ENCODE results near the gene MORN5. TPM values are rescaled to one million over a fixed set of nuclear protein-coding genes. Genes with fewer than 3 reads are reported as not detected.

The MORN5 gene
- polyA plus RNA-seq, 1 donor, result not detected

DNA sequence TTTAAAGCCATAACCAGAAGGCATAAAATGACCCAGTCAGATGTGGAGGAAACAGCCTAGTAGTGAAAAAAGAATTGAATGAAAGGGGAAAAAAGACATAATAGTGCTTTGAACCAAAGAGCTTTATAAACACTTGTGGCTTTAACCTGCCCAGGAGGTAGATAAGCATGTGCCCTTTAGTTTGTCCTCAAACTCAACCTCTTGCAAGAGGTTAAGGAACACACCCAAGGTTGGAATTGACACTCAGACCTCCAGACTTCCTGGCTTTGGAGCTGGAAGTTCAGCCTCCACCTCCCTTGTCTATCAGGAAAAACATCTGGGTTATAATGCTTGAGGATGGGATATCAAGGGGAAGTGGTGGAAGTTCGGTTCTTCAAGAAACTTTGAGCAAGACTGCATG is 16.4 kb upstream of the MORN5 start:
- no peak for DNase-seq (ENCODE audit: low read depth)

DNA sequence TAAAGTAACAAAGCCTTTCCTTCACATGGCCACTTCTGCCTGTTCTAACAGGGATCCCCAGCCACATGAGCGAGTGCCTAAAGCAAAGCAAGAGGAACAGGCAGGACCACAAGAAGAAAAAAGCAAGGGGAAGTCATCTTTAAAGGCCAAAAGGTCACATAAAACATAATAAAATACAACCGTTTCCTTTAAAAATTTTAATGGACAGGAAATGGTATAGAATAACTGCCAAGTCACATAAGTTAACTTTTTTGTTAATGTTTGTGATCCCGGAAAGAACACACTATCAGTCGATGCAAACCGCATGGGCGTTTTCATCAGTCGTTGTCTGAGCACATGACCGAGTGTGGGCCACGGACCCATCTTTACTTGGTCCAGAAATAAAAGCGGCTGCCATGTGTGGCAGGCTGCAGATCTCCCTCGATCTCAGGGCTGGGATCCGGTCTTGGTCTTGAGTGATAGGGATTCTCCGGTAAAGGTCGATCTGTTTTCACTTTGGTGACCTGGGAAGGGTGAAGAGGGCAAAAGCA is 15.8 kb upstream of the MORN5 start:
- no peak for DNase-seq (ENCODE audit: low read depth)

DNA sequence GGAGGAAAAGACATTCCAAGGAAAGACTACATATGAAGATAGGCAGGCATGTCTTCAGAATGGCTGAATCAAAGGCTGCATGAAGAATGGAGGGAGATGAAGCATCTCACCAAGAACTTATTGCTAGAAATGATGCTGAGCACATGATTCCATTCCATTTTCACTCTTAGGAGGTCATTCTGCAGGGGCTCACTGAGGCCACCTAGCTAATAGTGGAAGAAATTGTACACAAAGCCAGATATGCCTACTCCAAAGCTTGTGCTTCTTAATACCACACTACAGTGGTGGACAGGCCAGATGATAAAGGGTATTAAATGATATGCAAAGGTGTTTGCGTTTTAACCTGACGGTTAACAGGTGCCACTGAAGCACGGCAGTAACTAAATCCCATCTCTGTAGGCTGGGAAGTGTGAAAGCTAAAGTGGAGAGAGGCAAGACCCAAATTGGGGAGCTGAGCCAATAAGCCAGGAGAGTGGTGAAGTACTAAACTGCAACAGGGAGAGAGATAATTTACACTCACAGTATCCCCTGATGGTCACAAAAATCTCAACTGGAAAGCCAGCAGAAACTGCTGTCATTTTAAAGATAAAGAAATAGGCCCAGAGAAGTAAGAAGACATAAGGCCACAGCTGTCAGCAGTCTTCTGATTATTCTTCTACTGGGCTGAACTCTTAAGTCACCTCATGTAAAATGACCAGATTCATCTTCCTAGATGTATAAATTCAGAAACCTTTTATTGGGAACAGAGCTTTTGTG is 14.7 kb upstream of the MORN5 start:
- no peak for DNase-seq (ENCODE audit: low read depth)

DNA sequence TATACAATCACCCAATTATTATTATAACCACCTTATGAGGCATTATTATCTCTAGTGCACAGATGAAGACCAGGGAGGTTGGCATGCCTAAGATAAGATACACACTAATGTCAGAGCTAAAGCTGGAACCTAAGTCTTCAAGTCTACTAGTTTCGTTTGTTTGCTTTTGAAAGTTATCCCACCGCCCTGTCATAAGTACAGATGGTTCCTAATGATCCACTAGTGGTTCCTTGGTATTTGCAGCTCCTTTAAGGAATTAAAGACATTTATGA is 14.2 kb upstream of the MORN5 start:
- no peak for DNase-seq (ENCODE audit: low read depth)

DNA sequence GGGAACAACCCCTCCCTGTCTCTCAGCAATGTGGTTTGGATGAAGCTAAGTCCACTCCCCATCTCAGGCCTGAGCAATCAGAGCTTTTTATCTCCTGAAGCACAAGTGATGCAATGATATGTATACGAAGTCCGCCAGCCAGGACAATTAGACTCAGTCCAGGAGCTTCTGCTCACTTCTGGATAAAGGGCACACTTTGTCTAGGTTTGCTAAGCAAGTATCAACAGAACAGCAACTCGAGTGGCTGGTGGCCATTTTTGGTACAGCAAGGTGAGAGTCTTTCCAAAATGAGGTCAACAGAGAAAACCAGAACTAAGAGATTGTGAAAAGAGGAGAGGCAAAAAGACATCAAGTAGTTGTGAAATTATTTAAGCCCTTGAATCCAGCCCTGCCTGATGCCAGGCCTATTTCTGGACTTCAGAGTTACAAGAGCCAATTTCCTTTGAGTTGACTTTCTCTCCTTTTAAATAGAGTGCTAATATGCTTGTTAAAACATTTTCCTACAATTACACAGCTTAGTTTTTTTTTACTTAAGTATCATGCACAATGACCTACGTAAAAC is 8.4 kb upstream of the MORN5 start:
- DNase-seq (ENCODE audit: low read depth), result no peak

DNA sequence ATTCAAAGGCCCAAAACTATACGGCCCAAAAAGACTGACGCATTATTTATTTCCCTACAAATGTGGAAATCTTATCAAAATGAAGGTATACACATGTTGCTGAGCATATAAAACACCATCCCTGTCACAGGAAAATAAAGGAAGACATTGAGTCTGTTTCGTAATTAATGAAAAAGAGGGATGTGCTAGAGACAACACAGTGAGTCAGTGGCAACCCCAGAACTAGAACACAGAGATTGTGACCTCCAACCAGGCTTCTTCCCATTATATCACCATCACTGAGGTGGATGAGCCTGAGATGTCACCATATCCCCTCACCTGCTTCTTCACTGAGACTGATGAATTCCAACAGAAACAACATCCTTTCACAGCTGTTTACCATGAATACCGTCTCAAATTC is 3.9 kb upstream of the MORN5 start:
- DNase-seq (ENCODE audit: low read depth), result no peak

DNA sequence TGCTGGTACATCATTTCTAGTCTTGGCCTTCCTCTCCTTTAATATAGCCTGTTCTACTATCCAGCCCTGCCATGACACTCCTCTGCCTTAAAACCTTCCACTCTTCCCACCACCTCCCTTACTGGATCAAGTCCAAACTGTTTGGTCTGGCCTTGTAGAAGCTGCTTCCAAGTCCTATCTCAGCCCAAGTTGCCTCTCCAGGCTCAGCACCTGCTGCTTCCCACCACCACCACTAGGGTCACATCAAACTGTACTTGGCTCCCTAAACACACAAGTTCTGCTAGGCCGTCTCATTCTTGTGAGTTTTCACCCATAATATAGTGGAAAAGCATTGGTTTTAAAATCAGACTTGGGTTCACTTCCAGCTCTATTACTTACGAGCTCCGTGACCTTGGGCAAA is 1.5 kb upstream of the MORN5 start:
- DNase-seq (ENCODE audit: low read depth), result no peak

DNA sequence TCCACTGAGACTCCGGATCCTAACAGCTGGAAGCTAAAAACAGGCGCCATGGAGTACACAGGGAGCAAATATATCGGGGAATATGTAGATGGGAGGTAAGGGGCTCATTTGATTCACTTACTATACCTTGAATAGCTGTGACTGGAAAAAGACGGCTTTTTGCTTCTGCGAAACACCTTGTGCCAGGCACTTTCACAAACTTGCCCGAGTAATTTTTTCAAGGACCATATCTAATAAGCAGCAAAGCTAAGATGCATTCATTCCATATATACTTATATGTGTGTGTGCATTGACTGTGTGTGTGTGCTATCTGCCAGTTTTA is 178 bp downstream of the MORN5 start:
- no peak for DNase-seq (ENCODE audit: low read depth)

DNA sequence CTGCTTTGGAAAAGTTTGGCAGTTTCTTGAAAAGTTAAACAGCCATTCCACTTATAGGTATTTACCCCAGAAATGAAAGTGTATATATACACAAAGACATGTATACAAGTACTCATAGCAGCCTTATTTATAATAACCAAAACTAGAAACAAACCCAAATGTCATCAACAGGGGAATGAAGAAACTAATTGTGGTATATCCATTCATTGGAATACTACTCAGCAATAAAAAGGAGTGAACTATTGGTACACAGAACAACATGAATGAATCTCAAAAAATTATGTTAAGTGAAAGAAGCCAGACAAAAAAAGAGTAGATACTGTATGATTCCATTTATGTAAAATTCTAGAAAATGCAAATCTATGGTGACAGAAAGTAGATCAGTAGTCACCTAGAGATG is 2.7 kb downstream of the MORN5 start:
- DNase-seq (ENCODE audit: low read depth), result no peak

DNA sequence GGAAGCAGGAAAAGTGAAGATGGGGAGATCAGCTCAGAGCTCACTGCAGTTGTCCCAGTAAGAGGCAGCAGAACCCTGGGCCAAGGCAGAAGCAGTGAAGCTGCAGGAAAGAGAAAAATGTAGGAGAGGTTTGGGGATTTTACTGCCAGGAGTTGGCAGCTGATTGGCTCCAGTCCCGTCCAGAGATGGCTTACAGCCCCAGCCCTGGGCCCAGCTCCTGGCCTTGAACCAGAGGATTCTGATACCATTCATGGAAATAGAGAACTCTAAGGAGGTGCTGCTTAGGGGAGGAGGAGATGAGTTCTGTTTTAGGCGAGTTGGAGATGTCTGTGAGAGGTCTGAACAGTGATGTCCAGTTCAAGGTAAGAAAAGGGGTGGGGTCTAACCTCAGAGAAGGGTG is 4.6 kb downstream of the MORN5 start:
- no peak for DNase-seq (ENCODE audit: low read depth)

DNA sequence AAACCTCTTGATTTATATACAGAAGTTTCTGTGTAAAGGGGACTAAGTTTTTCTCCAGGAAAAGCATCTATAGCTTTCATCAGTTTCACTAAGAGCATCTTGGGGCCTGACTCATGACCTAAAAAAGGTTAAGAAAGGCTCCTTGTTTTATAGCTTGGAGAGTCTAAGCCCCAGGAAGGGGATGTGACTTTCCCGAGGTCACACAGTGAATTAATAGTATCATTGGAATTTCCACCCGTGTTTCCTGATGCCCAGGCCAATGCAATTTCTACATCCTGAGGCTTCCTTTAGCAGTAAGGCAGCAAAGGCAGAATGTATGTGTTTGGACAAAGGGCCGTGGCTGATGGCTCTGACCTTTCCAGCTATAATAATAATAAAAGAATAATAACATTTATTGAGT is 8.6 kb downstream of the MORN5 start:
- no peak for DNase-seq (ENCODE audit: low read depth)

DNA sequence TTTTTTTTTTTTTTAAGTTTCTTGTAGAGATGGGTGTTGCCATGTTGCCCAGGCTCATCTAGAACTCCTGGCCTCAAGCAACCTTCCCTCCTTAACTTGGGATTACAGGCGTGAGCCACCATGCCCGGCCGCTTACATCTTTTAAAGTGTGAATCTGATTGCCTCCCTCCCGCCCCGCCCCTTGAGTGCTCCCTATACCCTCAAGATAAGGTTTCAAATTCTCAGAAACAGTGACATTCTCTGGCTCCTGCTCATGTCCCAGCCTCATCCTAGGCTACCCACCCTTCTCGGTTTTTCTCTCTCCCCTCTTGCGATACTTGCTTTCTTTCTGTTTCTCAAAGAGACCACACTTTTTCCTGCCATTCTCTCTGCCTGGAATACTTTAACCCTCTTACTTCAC is 12.4 kb downstream of the MORN5 start:
- no peak for DNase-seq (ENCODE audit: low read depth)

DNA sequence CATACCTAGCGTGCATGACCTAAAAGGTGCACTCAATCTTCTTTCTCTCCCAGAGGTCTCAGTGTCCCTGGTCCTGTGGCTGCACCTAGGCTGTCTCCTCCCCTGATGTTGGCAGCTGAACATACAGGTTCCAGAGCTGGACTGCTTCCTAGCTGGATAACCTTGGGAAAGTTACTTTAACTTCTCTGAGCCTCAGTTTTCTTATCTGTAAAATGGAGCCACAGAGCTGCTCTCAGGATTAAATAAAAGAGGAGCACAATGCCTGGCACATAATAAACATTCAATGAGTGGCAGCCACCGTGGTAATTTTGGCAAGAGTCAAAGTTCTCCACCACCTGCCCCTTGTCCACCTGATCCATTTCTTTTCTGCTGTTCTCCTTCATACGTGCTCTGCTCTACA is 14.0 kb downstream of the MORN5 start:
- no peak for DNase-seq (ENCODE audit: low read depth)

DNA sequence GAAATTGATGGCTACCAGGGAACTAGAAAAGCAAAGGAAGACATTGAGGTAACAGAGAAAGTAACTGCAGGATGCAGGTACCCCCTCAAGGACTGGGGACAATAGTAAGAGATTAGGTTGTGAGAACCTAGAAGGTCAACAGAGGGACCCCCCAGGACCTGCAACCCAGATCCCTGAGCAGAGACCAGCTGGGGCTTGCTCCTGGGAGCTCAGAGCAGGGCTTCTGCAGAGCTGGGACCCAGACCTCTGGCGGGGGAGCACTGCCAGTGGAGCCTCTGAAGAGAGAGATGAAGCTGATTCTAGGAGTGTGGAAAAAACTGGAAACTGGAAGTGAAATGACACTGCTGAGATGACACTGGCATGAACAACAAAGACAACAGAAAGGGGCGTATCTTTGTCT is 17.2 kb downstream of the MORN5 start:
- DNase-seq (ENCODE audit: low read depth), result no peak

DNA sequence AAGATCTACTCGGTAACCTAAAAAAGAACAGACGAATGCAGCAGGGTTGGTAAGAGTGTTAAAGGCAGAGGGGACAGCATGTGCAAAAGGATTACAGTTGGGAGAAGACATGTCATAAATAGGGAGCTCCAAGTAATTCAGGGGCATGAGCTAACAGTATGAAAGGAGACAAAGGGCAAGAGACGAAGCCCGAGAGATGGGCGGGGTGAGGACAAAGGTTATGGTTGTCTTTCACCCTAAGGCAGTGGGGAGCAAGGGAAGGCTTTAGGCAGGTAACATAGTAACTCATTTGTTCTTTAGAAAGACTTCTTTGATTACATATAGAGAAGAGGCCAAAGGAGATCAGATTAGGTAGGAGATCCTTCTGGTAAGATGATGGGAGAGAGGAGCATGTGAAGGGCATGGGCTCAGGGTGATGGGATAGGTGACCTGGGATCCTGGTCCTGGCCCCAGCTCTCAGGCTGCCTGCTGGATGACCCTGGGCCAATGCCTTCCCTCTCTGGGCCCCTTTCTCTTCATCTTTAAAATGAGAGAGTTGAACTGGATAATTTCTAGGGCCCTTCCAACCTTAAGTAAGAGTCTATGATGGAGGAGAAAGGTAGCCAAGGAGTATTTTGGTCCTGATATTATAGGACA is 19.5 kb downstream of the MORN5 start:
- no peak for DNase-seq (ENCODE audit: low read depth)

DNA sequence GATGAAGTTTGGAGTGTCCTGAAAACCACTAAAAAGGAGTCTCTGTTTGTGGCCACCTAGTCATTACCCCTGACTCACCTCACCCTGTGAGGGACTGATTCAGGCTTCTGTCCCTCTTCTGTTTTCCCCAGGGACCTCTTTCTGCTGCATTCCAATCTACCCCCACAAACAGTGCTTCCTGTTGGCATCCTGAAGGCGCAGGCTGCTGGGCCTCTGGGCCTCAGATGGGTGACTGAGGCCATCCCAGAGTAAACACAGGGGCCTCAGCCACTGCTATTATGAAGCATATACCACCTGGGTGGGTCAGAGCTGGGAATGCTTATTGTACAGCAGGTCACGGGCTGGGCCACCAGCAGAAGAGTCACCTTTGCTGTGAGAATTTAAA is 20.0 kb downstream of the MORN5 start:
- DNase-seq (ENCODE audit: low read depth), result no peak

DNA sequence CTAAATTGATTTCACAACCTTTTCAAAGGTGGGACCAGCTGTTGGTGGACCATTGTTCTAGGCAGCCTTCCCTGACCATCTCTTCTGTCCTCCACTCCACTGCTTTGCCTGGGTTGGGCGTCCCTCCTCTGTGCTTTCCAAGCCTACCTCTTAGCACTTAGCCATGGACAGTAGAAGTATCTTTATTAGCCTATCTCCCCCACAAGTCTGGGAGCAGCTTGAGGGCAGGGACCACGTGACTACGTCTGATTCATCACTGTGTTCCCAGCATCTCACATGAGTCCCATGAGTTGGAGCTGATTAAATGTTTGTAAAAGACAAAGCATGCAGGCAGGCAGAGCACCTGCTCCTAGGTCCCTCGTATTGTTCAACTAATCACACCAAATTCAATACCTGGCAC is 20.9 kb downstream of the MORN5 start:
- no peak for DNase-seq (ENCODE audit: low read depth)

DNA sequence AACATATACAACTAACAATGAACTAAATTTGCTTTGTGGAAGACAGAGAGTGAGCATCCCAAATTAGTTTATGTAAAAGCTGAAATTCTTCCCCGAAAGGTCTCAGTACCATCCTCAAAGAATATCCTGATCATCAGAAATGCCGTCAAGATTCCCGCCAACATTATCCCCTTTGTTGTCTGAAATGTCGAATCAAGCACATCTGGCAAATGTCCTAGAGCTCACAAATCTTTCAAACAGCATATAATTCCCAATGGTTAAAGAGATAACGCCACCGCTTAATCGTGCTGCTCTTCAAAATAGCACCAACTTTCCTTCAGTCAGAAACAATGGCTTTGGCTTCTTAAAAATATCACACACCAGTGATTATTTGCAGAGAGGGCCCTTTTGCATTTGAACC is 23.8 kb downstream of the MORN5 start:
- DNase-seq (ENCODE audit: low read depth), result no peak

DNA sequence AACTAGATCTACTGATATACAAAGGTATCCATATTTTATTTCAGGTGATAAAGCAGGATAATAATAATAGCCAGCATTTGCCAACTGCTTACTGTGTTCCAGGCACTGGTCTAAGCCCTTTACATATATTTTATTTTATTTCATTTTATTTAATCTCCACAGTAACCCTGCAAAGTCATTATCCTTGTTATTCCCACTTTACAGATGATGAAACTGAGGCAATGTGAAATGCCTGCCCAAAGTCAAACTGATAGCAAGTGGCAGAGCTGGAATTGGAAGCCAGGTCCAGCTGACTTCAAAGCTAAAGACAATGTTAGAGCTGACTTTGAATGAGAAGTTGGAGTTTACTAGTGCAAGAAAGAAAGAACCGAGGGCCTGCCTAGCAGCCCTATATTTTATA is 24.8 kb downstream of the MORN5 start:
- DNase-seq (ENCODE audit: low read depth), result no peak

DNA sequence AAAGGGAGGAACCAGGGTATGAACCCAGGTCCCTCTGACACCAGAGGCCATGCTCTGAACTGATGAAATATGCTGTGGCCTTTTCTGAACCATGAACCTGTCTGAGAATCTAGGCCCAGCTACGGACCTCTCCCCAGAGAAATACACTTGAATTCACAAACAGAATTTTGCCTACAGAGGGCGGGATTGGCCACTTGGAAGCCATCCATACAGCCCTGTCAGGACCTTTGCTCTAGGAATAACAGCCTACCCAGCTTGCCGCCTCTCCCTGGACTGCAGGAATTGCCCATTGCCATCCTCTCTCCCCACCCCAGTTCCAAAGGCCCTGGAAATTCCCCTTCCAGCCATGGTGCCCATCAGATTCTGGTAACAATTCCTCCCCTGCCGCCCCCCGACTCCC is 26.6 kb downstream of the MORN5 start:
- no peak for DNase-seq (ENCODE audit: low read depth)

DNA sequence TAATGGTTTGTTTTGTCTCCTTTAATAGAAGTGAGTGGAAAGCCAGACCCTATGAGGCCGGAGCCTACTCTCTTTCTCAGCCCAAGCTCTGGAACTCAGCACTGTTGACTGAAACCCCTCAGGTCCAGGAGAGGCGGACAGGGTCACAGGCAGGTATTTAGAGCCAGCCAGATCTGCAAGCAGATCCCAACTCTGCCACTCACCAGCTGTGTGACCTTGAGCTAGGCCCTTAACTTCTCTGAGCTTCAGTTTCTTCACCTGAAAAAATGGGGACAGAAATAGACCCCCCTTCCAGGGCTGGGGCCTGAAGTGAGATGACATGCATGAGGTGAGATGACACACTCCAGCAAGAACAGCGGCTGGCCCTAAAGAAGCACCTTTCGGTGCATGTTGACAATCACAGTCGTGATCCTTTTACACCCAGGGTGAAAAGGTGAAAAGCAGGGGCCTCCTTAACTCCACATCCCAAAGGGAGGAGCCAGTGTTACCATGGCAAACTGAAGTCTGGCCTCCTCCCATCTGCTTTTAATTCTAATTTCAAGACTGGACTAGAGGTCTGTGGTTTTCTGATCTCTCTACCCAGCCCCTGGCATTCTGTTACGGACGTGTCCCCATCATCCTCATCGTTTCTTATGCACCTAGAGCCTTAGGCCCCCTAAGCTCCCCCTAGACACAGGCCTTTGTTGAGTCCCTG is 27.2 kb downstream of the MORN5 start:
- no peak for DNase-seq (ENCODE audit: low read depth)

DNA sequence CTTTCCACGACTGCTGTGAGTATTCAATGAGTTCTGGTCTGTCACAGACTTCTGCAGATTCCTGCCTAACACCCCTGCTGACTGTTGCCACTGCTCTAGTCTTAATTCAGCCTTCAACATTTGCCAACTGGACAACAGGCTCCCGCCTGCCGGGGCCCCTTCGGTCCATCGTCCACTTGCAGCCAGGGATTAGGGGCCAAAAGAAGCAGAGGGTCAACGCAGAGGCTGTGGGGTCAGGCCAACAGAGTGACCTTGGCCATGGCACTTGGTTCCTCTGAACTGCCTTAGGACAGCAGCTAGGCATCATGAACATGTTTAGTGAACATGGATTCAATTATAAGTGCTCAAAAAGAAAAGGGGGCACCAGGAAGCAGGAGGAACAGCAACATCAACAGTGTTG is 28.7 kb downstream of the MORN5 start:
- no peak for DNase-seq (ENCODE audit: low read depth)
